GM18907 (cell line): ENCODE measurements around the gene RPL7A.

Source experiments
- ATAC-seq: cut with Tn5 transposase; IDR thresholded peaks from one replicate; pipeline ENCODE4 v1.9.1; 2021; ENCODE audit warnings: mild to moderate bottlenecking, moderate library complexity; ENCODE audit not compliant: unreplicated experiment

The RPL7A gene

DNA sequence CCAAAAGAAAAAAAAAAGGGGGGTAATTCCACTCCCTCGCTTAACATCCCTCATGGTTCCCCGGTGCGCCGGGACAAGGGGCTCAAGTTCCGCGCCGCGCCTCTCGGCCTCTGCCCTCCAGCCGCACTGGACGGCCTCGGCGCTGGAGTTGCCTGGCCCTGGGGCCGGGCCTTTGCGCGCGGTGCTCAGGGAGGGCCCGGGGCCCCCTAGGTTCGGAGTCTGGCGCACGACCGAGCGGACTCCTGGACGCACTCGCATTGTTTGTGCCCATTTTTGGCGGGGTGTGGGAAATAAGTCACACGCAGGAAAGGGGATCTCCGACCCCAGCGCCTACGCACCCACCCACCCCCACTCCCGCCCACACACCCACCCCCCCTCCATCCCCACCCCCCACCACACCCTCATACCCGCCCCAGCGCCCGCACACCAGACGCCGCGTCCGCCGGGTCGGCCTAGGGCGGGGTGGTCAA is 468 bp upstream of the RPL7A start:
- peak; percentile 24 for ATAC-seq

DNA sequence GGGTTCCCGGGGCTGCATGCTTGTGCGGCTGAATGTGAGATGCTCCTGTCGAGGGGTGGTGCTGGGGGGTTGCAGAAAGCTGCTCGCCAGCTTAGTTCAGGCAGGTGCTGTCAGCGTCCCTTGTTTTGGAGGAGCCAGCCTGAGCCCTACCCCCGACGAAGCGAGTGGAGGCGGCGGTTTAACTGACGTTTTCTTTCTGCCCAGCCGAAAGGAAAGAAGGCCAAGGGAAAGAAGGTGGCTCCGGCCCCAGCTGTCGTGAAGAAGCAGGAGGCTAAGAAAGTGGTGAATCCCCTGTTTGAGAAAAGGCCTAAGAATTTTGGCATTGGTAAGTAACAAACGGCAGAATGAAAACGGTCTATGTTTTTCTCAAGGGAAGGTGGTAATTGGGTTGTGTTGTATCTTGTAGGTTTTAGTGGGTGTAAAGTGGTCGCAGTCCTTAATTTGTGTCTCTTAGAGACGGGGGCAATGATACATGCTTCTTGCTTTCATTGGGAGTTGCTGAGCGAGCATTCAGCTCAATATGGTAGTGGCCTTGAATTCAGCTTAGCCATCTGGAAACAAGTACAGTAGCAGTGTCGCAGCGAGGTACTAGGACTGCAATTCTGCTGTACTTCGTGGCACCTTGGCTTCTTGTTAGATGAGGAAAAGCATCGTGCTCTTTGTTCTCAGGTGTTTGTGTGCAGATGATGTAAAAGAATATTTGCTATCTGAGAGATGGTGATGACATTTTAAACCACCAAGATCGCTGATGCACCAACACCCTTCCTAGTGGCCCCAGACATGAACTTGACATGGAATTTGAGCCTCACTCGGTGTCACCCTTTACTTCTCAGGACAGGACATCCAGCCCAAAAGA is 928 bp downstream of the RPL7A start:
- no peak for ATAC-seq

DNA sequence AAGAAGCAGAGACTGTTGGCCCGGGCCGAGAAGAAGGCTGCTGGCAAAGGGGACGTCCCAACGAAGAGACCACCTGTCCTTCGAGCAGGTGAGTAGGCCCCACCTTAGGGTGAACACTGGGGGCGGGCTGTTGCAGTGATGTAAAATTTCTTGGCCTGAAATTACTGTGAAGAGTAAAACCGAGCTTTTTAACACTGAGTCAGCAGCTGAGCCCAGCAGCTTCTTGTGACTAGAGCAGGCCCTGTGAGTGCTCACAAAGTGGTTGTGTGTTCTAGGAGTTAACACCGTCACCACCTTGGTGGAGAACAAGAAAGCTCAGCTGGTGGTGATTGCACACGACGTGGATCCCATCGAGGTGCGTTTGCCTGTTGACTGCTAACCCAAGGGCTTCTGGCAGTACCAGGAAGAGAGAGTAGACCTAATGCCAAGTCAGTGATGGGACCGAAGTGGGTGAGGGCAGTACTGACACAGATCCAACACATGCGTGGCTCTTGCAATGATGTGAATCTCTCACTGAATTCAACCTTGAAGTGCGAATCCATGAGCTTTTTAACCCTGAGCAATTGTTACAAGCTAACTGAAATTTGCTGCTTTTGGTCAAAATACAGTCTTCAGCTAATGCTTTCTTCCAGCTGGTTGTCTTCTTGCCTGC is 2.1 kb downstream of the RPL7A start:
- ATAC-seq: no peak

DNA sequence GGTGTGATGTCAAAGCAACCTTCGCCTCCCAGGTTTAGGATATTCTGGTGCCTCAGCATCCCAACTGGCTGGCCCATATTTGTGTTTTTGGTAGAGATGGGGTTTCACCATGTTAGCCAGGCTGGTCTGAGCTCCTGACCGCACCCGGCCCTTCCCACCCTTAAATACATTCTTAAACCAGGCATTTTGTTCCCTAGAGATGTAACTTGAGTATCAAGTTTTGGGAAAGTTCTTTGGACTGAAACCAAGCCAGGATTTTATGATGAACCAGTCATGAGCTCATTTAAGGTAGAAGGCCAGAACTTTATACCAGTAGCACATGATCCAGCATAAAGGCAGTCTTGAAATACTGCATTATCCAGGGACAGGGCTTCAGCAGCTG is 3.5 kb downstream of the RPL7A start:
- ATAC-seq: no peak

DNA sequence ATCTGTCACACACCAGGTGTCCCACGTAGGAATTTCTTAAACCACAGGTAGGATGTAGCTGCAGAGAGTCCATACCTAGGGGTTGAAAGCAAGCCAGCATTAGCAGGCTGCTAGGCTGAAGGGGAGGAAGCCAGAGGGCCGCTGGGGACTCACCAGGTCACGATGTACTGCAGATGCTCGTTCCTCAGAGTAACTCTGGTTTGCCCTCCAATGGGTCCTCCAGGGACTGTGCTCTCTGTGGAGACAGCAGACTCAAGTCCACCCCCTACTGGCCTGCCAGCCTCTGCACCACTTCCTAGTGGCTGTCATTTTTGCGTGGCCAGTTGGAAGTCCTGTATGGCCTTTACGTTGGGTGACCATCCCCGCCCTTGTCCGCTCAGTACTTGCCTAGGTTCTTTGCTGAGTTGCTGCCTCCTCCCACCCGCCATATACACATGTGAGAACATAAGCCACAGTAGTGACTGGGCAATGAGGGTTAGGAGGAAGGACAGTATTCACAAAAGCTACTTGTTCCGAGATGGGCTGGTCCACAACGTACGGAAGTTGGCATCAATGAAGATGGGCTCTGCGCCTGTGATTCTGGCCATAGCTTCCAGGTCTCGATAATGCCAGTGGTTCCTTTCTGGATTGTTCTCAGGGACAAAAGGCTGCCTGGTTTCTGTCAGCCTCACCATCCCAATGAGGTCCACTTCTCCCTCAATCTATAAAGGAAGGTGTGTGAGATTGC is 4.1 kb downstream of the RPL7A start:
- no peak for ATAC-seq

DNA sequence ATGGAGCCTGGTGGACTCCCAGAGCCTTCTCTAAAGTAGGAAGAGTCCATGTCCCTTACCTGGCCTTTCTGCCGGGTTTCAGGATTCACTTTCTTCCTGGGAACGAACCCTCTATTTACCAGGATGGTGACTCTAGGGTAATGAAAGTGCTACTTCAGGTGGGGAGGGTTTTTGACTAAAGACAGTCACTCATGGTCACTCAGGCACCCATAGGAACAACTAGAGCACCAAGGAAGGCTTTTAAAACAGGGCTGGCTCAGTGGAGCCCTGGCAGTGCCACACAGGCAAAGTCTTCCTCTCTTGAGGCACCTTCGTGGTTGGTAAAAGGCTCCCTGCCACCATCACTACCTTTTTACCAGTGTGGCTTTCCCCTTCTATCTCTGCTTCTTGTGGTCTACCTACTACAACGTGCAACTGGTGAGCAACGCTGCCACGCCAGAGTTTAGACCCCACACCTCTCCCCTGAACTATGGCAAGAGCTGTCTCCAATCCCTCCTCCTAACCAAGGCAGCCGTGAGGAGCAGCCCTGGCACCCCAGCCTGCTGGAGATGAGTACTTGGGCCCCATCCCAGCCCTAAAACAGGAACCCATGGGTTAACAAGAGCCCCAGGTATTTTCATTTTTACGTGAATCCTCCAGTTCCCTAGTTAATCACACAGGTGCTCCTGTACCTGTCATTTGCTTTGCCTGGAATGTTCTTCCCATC is 4.8 kb downstream of the RPL7A start:
- no peak for ATAC-seq

DNA sequence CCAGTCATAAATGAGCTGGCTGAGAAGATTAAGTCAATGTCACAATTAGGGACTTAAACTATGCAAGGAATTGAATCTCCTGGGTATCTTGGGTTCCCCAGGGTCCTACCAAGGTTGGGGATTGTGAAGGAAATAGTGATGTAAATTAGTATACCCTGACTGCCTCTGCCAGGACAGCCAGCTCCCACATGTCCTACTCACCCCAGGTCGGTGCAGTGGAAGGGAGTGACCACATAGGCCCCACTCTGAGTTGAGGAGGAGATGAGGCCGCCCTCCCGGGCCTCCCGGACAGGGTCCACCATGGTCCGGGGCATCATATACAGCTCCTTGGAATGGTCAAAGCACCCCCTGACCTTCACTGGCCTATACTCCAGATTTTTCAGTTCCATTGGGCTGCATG is 5.5 kb downstream of the RPL7A start:
- ATAC-seq: no peak

DNA sequence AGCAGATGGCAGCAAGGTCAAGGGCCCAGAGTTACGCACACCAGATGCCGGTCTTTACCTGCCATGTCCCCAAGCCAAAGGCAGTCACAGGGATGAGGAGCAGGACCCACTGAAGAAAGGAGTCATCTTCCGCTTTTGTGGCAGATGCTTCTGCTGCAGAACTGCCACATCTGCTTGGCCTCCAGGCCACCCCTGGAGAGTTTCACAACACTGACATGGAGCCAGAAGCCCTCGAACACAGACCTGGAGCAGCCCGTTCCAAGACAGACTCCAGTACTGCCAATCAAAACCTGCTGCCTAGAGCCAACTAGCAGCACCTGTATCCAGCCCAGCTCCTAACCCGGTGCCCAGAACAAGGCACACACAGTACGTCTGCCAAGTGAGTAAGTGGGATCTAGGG is 6.7 kb downstream of the RPL7A start:
- no peak for ATAC-seq

DNA sequence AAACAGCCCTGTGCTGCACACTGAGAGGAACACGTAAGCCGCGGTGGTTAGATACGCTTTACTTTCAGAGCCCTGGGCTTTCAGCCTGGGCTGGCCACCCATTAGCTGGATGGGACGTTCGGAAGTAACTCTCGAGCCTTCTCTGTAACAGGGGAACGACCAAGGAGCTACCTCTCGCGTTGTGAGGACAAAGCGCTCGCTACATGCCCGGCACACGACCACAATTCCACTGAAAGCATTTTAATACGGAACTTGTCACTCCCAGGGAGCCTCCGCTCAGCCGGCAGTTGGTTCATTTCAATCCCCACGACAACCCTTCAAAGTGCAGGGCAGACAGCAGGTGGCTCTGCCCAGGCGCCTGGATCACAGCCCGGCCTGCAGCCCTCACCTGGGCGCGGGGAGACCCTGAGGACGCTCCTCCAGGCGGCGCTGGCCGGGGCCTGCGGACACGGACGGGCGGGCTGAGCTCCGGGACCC is 7.9 kb downstream of the RPL7A start:
- peak; percentile 20 for ATAC-seq

DNA sequence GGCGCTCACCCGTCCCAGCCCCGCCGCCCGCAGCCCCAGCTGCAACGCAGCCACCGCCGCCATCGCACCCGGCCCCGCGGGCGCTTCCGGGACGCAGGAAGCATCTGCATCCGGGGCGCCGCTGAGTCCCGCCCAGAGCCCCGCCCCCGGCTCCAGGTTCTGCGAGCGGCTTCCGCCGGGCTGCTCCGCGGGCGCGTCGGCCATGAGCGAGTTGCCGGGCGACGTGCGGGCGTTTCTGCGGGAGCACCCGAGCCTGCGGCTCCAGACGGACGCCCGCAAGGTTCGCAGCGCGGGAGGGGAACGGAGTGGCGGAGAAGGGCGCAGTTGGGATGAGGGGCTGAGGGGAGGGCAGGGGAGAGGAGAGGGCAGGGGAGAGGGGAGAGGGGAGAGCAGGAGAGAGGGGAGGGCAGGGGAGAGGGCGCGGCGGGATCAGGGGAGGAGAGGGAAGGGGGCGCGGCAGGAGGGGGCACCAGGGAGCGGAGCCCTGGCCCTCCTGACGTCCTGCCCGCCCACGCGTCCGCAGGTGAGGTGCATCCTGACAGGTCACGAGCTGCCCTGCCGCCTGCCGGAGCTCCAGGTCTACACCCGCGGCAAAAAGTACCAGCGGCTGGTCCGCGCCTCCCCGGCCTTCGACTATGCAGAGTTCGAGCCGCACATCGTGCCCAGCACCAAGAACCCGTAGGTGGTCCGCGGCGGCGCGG is 8.5 kb downstream of the RPL7A start, which contains the start of the genes SURF1 and SURF2:
Gene SURF1, minus strand, starts transcription at position 97 of the 701 bp plus-strand sequence. Its CDS starts 34 bp downstream, at position 63.
Gene SURF2, plus strand, starts transcription at position 160 of the 701 bp plus-strand sequence. Its CDS starts 43 bp downstream, at position 203.
- ATAC-seq: peak; percentile 44

DNA sequence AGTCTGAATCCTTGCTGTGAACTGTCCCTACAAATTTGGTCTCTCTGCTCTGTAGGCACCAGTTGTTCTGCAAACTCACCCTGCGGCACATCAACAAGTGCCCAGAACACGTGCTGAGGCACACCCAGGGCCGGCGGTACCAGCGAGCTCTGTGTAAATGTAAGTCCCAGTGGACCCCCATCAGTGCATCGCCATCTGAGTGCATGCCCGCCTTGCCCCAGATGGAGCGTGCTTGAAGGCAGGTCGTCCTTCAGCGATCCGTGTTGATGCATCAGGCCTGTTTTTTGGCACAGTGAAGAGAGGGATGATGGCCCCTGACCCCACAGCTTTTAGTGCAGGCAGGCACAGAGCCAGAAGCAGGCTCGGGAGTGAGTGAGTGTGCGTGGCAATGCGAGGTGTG is 9.6 kb downstream of the RPL7A start:
- ATAC-seq: no peak

DNA sequence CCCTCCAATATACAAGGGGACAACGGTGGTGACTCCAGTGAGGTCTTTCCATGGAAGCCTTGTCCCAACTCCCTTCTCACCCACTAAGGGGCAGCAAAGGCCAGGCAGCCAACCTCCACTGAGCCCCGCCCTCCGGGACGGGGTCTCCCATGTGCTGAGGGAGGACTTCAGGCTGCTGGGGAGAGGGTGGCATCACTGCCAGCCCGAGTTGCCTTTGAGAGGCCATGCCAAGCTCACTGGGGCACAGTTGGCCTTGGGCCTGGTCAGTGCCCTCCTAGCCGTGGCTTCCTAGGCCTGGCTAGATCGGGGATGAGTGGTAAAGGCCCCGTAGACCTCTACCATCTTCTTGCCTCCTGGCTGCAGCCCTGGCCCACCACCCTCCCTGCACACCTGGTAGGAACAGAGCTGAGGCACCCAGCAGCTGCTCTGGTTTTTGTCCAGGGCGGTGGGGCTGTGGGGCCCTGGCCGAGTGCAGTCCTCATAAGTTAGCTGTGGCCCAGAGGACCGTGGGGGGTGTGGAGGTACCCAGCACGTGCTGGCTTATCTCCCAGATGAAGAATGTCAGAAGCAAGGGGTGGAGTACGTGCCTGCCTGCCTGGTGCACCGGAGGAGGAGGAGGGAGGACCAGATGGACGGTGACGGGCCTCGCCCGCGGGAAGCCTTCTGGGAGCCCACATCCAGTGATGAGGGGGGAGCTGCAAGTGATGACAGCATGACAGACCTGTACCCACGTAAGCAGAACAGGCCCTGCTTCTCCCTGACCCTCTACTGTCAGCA is 11.6 kb downstream of the RPL7A start:
- no peak for ATAC-seq

DNA sequence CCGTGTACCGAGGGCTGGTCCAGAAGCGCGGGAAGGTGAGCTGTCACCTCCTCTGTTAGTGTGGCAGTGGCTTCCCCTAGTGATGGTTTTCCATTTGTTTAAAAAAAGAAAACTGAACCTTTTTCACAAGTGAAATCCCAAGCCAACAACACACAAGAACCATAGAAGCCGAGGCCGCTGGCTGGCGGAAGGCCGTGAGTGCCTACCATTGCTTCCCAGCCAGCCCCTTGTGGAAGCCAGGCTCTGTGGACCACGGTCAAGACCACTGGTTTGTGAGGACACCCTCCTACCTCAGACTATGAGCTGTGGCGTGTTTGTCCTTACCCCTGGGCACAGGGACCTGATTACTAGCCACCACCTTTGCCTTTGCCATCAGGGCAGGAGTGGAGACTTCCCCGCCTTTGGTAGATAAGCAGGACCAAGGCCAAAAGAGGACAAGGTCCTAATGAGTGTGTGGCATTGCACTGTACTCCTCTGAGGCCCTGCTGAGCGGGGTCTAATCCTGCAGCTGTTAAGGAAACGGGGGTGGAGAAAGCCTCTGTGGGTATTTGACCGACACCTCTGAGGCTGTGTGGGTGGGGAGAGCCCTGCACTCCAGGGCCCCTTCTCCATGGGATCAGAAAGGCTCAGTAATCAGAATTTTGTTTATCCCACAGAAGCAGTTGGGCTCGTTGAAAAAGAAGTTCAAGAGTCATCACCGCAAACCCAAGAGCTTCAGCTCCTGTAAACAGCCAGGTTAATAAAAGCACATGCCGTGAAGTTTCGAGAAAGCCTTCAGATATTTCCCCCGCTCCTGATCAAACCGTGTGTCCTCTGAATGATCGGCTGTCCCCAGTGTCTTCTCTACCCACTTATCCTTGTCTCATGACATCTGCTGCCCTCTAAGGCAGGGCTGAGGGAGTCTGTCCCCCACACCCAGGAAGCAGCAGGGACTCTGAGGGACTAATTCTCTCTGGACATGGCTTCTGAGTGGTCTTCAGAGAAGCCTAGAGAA is 12.7 kb downstream of the RPL7A start:
- no peak for ATAC-seq

DNA sequence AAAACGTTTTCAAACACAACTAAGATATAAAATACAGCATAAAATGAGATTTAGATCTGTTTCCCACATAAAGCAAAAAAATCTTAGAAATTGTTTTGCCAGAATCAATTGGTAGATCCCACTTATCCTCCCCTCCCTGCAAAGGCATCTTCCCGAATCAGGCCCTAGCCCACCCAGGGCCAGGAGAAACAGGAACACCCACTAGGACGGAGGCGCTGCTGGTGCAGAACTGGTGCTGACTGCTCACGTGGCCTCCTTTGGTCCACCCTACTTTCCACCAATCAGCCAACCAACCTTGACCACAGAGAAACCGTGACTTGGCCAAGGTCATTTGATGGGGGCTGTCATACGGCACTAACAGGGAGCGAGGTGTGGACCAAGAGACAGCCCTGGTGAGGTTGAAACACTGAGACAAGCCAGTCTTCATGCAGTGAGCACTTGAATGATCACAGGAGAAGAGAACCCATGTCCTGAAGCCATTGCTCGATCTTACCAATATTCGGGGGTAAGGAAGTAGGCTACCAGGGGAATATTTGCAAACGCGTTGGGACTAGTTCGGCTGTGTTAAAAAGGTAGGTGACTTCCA is 13.6 kb downstream of the RPL7A start:
- no peak for ATAC-seq

DNA sequence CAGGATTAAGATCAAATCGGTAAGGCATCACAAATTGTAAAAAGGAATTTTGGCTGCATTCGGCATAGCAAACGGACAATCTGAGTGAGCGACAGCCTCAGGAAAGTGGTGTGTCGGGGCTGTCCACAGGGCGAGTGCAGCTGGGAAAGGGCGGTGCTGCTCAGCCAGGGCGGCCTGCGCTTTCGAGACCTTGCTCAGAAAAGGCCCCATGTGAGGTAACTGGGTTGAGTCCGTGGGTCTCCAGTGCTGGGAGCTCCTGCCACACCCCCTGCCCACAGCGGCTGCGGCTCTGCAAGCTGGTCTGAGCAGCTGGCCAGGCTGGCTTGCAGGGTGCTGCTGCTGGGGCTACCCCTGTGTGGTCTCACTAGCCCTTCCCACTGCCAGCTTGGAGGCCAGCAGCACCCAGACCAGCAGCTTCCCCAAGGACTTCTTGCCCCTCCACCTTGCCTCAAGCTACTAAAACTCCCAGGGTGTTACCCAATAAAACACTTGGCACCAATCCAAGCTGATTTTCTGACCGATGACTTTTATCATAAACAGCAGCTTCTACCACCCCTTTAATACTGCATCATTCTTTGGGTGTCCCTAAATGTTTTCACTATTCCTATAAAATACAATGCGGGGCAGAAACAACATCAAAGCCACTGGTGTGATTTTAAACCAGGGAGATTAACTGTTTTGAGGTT is 14.5 kb downstream of the RPL7A start:
- ATAC-seq: no peak

DNA sequence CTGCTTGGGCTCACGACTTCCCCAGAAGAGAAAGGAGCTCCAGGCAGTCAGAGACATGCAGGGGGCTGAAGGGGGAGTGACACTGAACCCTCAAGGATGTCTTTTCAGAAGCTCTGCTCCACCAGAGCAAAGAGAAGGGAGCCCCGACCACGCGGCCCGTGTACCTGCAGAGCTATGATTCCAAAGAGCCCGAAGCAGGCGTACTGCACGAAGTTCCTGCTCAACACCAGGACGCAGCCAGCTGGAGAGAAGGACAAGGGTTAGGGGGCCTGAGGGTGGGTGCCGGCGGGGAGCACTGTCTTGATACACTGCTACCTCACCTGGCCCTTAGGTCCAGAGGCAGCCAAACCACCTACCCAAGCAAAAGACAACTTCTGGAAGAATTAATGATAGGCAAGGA is 18.4 kb downstream of the RPL7A start:
- no peak for ATAC-seq

DNA sequence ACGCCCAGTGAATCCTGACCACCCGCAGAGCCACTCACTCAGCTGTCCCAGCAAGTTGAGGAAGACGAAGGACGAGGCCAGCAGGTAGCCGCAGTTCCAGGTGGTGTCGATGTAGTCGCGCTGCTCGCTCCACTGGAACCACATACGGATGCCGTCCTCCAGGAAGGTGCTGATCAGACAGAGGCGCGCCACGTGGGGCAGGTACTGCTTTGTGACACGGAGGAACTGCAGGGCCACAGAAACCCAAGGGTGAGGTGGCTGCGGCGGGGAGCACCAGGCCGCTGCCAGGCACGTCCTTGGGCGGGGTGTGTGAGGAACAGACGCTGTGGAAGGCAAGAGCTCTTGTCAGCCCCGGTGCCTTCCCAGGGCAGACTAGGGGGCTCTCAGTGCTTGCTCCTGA is 19.2 kb downstream of the RPL7A start:
- ATAC-seq: no peak
